HFFc6 (cell line): Measurements from ENCODE around the gene CEACAM8. TPM values are rescaled to one million over a fixed set of nuclear protein-coding genes. Genes with fewer than 3 reads are reported as not detected.
"Not testable (repeated sequence)": the region's sequence is repeated elsewhere in the genome, so short reads cannot be mapped to it uniquely, and the experiment has no call there.

Source experiments
- DNase-seq: peaks from one replicate; pipeline ENCODE4 v3.0.0-alpha.2; 2018
- H3K27ac Mint-ChIP-seq: 2 replicates; pipeline ENCODE4 v1.8.0; 2020; ENCODE audit warnings: mild to moderate bottlenecking, mixed read lengths
- H3K27me3 Mint-ChIP-seq: 2 replicates; pipeline ENCODE4 v1.8.0; 2021; ENCODE audit warnings: mild to moderate bottlenecking, moderate library complexity, mixed read lengths; ENCODE audit not compliant: insufficient read depth
- H3K36me3 Mint-ChIP-seq: 2 replicates; pipeline ENCODE4 v1.8.0; 2021; ENCODE audit warnings: low read depth, mixed read lengths
- H3K4me1 Mint-ChIP-seq: 2 replicates; pipeline ENCODE4 v1.8.0; 2020; ENCODE audit warnings: low read depth, mixed read lengths
- H3K4me3 Mint-ChIP-seq: 2 replicates; pipeline ENCODE4 v1.8.0; 2020; ENCODE audit warnings: mild to moderate bottlenecking, moderate library complexity, mixed read lengths
- H3K9me3 Mint-ChIP-seq: 2 replicates; pipeline ENCODE4 v1.8.0; 2020; ENCODE audit warnings: mild to moderate bottlenecking, mixed read lengths
- CTCF ChIP-seq: fragments of 200-600 bp; sonication (generic); IDR thresholded peaks from 2 replicates; pipeline ENCODE4 v1.5.0; 2021; ENCODE audit warnings: antibody characterized with exemption, mild to moderate bottlenecking
- long read RNA-seq: library from polyadenylated mRNA; unstranded; transcript quantifications from one replicate; pipeline ENCODE4 v2.0.0, GENCODE V29; 2019
- total RNA-seq, 6 experiments: library from RNA; stranded (reverse); fragmentation: NEBNext Ultra II Directional; extraction: Animal tissue kit (Norgen Biotek cat#: 25700); gene quantifications; 2 replicates in 1 of 6; 3 replicates in 5 of 6; pipeline ENCODE4 v1.2.3, GENCODE V29; 2021

CEACAM8 gene
- total RNA-seq = not detected
- long read RNA-seq = 0 reads

GRCh38 chr19:42594617-42595489, at the start of gene CEACAM8:
TSS of gene CEACAM8 (minus strand) at chr19:42594924. CDS start at chr19:42594828, 96 bp downstream.
- Mint-ChIP-seq H3K36me3 (no peaks in the 10 kb centered on the region), H3K27me3 (peaks cover 40% of the 10 kb centered on the region), H3K4me3 (no peak within 1 kb of the TSS), H3K4me1 (no peaks in the 10 kb centered on the region), H3K9me3 (no peaks in the 10 kb centered on the region), H3K27ac (no peak within 1 kb of the TSS)
- DNase-seq = no peak
- TF ChIP-seq CTCF = no peak

DNA sequence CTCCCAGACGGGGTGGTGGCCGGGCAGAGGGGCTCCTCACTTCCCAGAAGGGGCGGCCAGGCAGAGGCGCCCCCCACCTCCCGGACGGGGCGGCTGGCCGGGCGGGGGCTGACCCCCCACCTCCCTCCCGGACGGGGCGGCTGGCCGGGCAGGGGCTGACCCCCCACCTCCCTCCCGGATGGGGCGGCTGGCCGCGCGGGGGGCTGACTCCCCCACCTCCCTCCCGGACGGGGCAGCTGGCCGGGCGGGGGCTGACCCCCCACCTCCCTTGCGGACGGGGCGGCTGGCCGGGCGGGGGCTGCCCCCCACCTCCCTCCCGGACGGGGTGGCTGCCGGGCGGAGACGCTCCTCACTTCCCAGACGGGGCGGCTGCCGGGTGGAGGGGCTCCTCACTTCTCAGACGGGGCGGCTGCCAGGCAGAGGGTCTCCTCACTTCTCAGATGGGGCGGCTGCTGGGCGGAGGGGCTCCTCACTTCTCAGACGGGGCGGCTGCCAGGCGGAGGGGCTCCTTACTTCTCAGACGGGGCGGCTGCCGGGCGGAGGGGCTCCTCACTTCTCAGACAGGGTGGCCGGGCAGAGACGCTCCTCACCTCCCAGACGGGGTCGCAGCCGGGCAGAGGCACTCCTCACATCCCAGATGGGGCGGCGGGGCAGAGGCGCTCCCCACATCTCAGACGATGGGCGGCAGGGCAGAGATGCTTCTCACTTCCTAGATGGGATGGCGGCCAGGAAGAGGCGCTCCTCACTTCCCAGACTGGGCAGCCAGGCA, 44.8 kb upstream of the CEACAM8 start:
- peaks cover 13% of the 10 kb centered on the region for H3K27me3 Mint-ChIP-seq
- H3K9me3 Mint-ChIP-seq, H3K27ac Mint-ChIP-seq, H3K4me1 Mint-ChIP-seq, H3K36me3 Mint-ChIP-seq, H3K4me3 Mint-ChIP-seq, DNase-seq: not testable (repeated sequence)

DNA sequence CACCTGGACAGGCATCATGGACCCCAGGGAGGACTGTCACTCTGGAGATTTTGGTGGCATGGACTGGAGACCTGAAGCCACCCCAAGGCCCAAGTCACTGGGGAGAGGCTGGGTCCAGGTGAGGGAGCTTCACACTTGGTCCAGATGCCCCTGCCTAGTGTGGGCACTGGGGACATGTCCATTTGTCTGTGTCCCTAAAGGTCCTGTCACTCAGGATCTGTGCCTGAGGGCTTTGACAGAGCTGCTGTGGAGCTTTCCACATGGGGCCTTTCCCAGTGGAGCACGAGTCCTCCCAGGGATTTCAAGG, 40.5 kb upstream of the CEACAM8 start:
- H3K9me3 Mint-ChIP-seq = no peaks in the 10 kb centered on the region
- H3K27ac Mint-ChIP-seq = no peak overlapping the region
- no peaks in the 10 kb centered on the region for H3K36me3 Mint-ChIP-seq
- TF ChIP-seq CTCF = peak; percentile 61
- H3K4me3 Mint-ChIP-seq = no peak overlapping the region
- H3K27me3 Mint-ChIP-seq = peaks cover 21% of the 10 kb centered on the region
- H3K4me1 Mint-ChIP-seq = no peaks in the 10 kb centered on the region
- no peak for DNase-seq

- TF ChIP-seq CTCF = peak; percentile 87
- Mint-ChIP-seq H3K27me3 (peaks cover 21% of the 10 kb centered on the region), H3K9me3 (peaks cover 4% of the 10 kb centered on the region), H3K4me1 (no peaks in the 10 kb centered on the region), H3K4me3 (no peak overlapping the region), H3K36me3 (peaks cover 3% of the 10 kb centered on the region; the same call in 1 of the 2 replicates), H3K27ac (no peak overlapping the region)
- peak; percentile 33 for DNase-seq
These were observed 39.9 kb upstream of the CEACAM8 start for GRCh38 chr19:42634409-42635232.

DNA sequence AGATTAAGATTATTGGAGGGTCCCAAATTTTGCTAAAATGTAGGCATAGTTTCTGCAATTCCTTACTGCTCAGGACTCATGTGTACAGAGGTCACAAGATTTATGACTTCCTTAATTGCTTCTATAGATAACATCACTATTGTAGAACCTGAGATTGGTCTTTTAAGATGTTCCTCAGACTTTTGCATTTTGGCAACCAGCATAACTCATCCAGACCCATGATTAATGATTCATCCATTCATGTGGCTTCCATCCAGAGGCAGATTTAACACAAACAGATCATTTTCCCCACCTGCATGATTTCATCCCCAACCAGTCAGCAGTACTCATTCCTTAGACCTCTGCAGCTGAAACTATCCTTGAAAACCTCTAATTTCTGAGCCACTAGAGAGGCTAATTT, 34.5 kb upstream of the CEACAM8 start:
- no peak overlapping the region for H3K4me3 Mint-ChIP-seq
- peaks cover 14% of the 10 kb centered on the region for H3K9me3 Mint-ChIP-seq
- no peak for TF ChIP-seq CTCF
- peaks cover 9% of the 10 kb centered on the region; the same call in 1 of the 2 replicates for H3K36me3 Mint-ChIP-seq
- peaks cover 24% of the 10 kb centered on the region for H3K27me3 Mint-ChIP-seq
- DNase-seq = no peak
- H3K27ac Mint-ChIP-seq = no peak overlapping the region
- peaks cover 11% of the 10 kb centered on the region for H3K4me1 Mint-ChIP-seq
